ENCODE results near the gene DCAF17. TPM values are rescaled to one million over a fixed set of nuclear protein-coding genes. Genes with fewer than 3 reads are reported as not detected.

DCAF17 gene
- total RNA-seq, 1 donor from 2014 or later = 22.4 TPM

DNA sequence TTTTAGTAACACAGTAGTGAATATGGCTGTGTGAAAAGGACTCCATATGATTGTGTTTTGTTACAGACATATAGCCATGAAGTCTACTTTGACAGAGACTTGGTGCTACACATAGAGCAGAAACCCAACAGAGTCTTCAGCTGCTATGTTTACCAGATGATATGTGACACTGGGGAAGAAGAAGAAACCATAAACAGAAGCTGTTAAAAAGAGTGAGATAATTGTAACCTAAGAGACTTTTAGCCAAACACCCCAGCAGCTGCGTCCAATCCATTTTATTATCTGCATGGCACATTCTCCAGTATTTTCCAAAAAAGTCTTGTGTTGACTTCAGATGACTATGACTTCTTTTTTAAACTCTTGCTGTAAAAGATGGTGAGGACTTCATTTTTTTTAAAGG lies 46.9 kb downstream of the DCAF17 start:
- Mint-ChIP-seq H3K4me3 (no peak overlapping the region), H3K4me1 (no peaks in the 10 kb centered on the region), H3K27me3 (ENCODE audit: low read depth) (no peaks in the 10 kb centered on the region), H3K9me3 (no peaks in the 10 kb centered on the region), H3K27ac (ENCODE audit: unreplicated experiment) (no peak overlapping the region), H3K36me3 (ENCODE audit: low read depth) (peaks cover 2% of the 10 kb centered on the region)
- no peak for DNase-seq (ENCODE audit: low read depth, low spot score)
- TF ChIP-seq, protein P1, sequence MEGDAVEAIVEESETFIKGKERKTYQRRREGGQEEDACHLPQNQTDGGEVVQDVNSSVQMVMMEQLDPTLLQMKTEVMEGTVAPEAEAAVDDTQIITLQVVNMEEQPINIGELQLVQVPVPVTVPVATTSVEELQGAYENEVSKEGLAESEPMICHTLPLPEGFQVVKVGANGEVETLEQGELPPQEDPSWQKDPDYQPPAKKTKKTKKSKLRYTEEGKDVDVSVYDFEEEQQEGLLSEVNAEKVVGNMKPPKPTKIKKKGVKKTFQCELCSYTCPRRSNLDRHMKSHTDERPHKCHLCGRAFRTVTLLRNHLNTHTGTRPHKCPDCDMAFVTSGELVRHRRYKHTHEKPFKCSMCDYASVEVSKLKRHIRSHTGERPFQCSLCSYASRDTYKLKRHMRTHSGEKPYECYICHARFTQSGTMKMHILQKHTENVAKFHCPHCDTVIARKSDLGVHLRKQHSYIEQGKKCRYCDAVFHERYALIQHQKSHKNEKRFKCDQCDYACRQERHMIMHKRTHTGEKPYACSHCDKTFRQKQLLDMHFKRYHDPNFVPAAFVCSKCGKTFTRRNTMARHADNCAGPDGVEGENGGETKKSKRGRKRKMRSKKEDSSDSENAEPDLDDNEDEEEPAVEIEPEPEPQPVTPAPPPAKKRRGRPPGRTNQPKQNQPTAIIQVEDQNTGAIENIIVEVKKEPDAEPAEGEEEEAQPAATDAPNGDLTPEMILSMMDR (conservative IDR thresholded peaks at IDR 0.05) = no peak

DNA sequence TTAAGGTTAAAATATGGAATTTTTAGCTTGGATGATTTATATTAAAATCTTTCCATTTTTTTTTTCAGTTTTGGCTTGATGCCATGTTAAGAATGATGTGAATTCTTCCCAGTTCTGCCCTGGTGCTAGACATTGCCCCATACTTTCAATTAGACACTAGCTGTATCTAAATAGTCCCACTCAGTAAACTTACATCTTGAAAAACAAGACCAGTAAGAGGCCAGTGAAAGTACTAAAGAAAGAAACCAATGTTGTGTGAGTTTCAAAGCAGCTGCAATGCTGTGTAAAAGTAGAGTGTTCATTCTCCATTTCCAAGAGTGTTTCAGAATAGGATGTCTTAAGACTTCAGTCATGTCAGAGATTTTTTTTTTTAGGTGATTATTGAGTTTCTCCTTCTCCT lies 48.3 kb downstream of the DCAF17 start:
- H3K9me3 Mint-ChIP-seq = no peaks in the 10 kb centered on the region
- TF ChIP-seq, protein P1 (conservative IDR thresholded peaks at IDR 0.05) = no peak
- H3K4me3 Mint-ChIP-seq = no peak overlapping the region
- H3K4me1 Mint-ChIP-seq = no peaks in the 10 kb centered on the region
- peaks cover 2% of the 10 kb centered on the region for H3K36me3 Mint-ChIP-seq (ENCODE audit: low read depth)
- no peaks in the 10 kb centered on the region for H3K27me3 Mint-ChIP-seq (ENCODE audit: low read depth)
- DNase-seq (ENCODE audit: low read depth, low spot score) = no peak
- no peak overlapping the region for H3K27ac Mint-ChIP-seq (ENCODE audit: unreplicated experiment)

DNA sequence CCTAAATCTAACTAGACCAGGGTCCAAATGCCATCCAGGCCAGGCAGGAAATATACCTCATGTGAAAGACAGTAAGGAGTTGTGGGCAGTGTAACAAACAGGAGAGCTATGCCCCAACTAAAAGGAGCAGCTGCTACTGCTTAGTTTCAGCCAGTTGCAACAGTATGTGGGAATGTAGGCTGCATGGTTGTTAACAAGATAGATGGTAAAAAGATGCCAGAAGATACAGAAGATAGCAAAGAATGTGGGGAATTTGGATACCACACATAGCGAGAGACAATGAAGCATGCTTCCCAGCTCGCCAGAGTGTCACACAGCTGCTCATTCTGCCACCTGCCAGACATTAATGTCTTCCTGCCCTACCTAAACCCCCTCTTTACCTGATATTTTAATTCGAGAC lies 48.9 kb downstream of the DCAF17 start:
- Mint-ChIP-seq H3K4me1 (no peaks in the 10 kb centered on the region), H3K27me3 (ENCODE audit: low read depth) (no peaks in the 10 kb centered on the region), H3K27ac (ENCODE audit: unreplicated experiment) (no peak overlapping the region), H3K9me3 (no peaks in the 10 kb centered on the region), H3K36me3 (ENCODE audit: low read depth) (peaks cover 2% of the 10 kb centered on the region), H3K4me3 (no peak overlapping the region)
- TF ChIP-seq, protein P1 (conservative IDR thresholded peaks at IDR 0.05) = no peak
- DNase-seq (ENCODE audit: low read depth, low spot score) = no peak

DNA sequence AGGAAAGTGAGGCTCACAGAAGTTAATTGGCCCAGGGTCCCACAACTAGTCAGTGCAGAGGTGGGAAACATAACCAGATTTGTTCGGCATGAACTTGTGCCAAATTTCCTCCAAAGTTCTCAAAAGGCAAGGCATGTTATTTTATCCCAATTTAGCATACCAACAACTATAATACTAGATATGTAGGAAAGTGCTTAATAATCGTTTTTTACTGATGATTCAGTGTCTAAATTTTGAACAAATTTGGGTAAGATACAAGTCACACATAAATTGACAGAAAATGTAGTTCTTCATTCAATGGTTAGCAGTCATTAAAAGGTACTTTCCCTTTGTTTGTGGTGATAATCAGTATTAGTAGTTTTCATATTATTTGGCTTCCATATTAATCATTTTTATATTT lies 49.8 kb downstream of the DCAF17 start:
- no peak overlapping the region for H3K4me3 Mint-ChIP-seq

DNA sequence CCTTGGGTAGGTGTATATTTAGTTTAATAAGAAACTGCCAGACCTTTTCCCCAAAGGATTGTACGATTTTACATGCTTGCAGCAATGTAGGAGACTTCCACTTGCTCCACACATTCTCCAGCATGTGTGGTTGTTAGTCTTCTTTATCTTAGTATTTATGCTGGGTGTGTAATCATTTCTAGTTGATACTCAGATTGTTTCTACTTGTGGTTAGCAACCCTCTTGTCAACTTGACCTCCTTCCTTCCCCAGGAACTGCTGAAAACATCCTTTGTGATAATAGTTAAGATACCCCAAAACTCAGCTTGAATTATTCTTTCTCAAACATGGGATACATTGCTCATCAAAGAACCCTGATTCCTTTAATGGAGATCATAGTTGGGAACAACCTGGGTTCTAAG lies 51.1 kb downstream of the DCAF17 start:
- Mint-ChIP-seq H3K27ac (ENCODE audit: unreplicated experiment) (no peak overlapping the region), H3K4me1 (no peaks in the 10 kb centered on the region)

More for the DNA sequence above, 49.8 kb downstream of the DCAF17 start:
- TF ChIP-seq, protein P1 (conservative IDR thresholded peaks at IDR 0.05) = no peak
- no peak for DNase-seq (ENCODE audit: low read depth, low spot score)
- Mint-ChIP-seq H3K36me3 (ENCODE audit: low read depth) (peaks cover 5% of the 10 kb centered on the region), H3K4me1 (no peaks in the 10 kb centered on the region), H3K27me3 (ENCODE audit: low read depth) (no peaks in the 10 kb centered on the region), H3K27ac (ENCODE audit: unreplicated experiment) (no peak overlapping the region), H3K9me3 (no peaks in the 10 kb centered on the region)

More for the DNA sequence above, 51.1 kb downstream of the DCAF17 start:
- H3K4me3 Mint-ChIP-seq = no peak overlapping the region
- TF ChIP-seq, protein P1 (conservative IDR thresholded peaks at IDR 0.05) = no peak
- H3K9me3 Mint-ChIP-seq = no peaks in the 10 kb centered on the region
- H3K36me3 Mint-ChIP-seq (ENCODE audit: low read depth) = peaks cover 5% of the 10 kb centered on the region
- DNase-seq (ENCODE audit: low read depth, low spot score) = no peak
- no peaks in the 10 kb centered on the region for H3K27me3 Mint-ChIP-seq (ENCODE audit: low read depth)

All from neural crest cell (in vitro differentiated cells).